H1 (cell line): ENCODE data around the gene LAIR1. TPM values are rescaled to one million over a fixed set of nuclear protein-coding genes. Genes with fewer than 3 reads are reported as not detected.

ENCODE experiments used
- CTCF ChIA-PET: fragments of 300-600 bp; sonication (Branson Sonifier 250); formaldehyde crosslinking; loops from one replicate; lab custom pipeline; 2021; ENCODE audit not compliant: partially characterized antibody; lab: Charles Lee
- POLR2A ChIA-PET: fragments of 300-600 bp; sonication (Branson Sonifier 250); formaldehyde crosslinking; loops from one replicate; lab custom pipeline; 2021; ENCODE audit warnings: inconsistent platforms; ENCODE audit not compliant: partially characterized antibody; lab: Charles Lee
- DNase-seq, 2 experiments: peaks; one replicate each; pipeline versions ENCODE4 v3.0.0 to v3.0.0-alpha.2; 2010 to 2022; ENCODE audit warnings: low spot score in 2 of 2, low read depth in 1 of 2, mixed read lengths in 1 of 2
- FAIRE-seq: peaks from 2 replicates; lab custom pipeline; 2011; peaks lifted over from hg19 to GRCh38; lab: Jason Lieb, UNC
- H2AFZ ChIP-seq: 2 replicates; pipeline ENCODE4 v1.8.1; 2012; ENCODE audit warnings: low read length, inconsistent platforms
- H2AK5ac ChIP-seq: 2 replicates; pipeline ENCODE4 v1.6.1; 2013; ENCODE audit warnings: low read depth, low read length
- H2BK120ac ChIP-seq: replicated peaks from 2 replicates; pipeline ENCODE3; 2013; ENCODE audit warnings: low read depth, low read length, inconsistent platforms
- H2BK12ac ChIP-seq: 2 replicates; pipeline ENCODE4 v1.6.1; 2013; ENCODE audit warnings: low read depth, low read length
- H2BK15ac ChIP-seq: 2 replicates; pipeline ENCODE4 v1.6.1; 2013; ENCODE audit warnings: low read length
- H2BK20ac ChIP-seq: 2 replicates; pipeline ENCODE4 v1.6.1; 2013; ENCODE audit warnings: low read length
- H2BK5ac ChIP-seq: 2 replicates; pipeline ENCODE4 v1.6.1; 2013; ENCODE audit warnings: low read depth, low read length
- H3K14ac ChIP-seq: 2 replicates; pipeline ENCODE4 v1.6.1; 2013; ENCODE audit warnings: inconsistent platforms; ENCODE audit not compliant: insufficient read length
- H3K18ac ChIP-seq: 2 replicates; pipeline ENCODE4 v1.6.1; 2013; ENCODE audit warnings: low read length; ENCODE audit errors: extremely low read depth
- H3K23ac ChIP-seq: 2 replicates; pipeline ENCODE4 v1.6.1; 2013; ENCODE audit warnings: inconsistent platforms; ENCODE audit not compliant: insufficient read length
- H3K23me2 ChIP-seq: 2 replicates; pipeline ENCODE4 v1.6.1; 2013; ENCODE audit warnings: low read depth, low read length
- H3K27ac ChIP-seq: 2 replicates; pipeline ENCODE4 v1.6.1; 2011; ENCODE audit warnings: low read depth, low read length, inconsistent platforms
- H3K27me3 ChIP-seq, 4 experiments: replicated peaks in 1 of 4; 1 replicate in 1 of 4; 2 replicates in 3 of 4; pipeline versions ENCODE4 v1.6.1 to v1.8.1; 2011 to 2013; ENCODE audit warnings: low read length in 3 of 4, mild to moderate bottlenecking in 3 of 4, inconsistent platforms in 2 of 4, mixed read lengths in 2 of 4, moderate library complexity in 1 of 4; ENCODE audit not compliant: control insufficient read depth in 3 of 4, insufficient read depth in 3 of 4; ENCODE audit errors: extremely low read depth in 1 of 4
- H3K36me3 ChIP-seq, 4 experiments: 2 replicates each; pipeline versions ENCODE4 v1.6.1 to v1.8.1; 2011 to 2013; ENCODE audit warnings: mild to moderate bottlenecking in 4 of 4, low read length in 3 of 4, moderate library complexity in 2 of 4, control low read depth in 1 of 4, inconsistent platforms in 1 of 4; ENCODE audit not compliant: insufficient read depth in 4 of 4, control insufficient read depth in 2 of 4
- H3K4ac ChIP-seq: replicated peaks from 2 replicates; pipeline ENCODE3; 2013; ENCODE audit warnings: low read length, low read depth, mixed read lengths, inconsistent platforms; ENCODE audit not compliant: insufficient read length
- H3K4me1 ChIP-seq, 4 experiments: replicated peaks in 1 of 4; 1 replicate in 1 of 4; 2 replicates in 3 of 4; pipeline versions ENCODE4 v1.6.1 to v1.8.1; 2011 to 2013; ENCODE audit warnings: low read length in 3 of 4, inconsistent platforms in 2 of 4, mixed read lengths in 1 of 4; ENCODE audit not compliant: insufficient read depth in 4 of 4, control insufficient read depth in 3 of 4
- H3K4me2 ChIP-seq, 2 experiments: 2 replicates each; pipeline versions ENCODE4 v1.6.1 to v1.8.1; 2011 to 2013; ENCODE audit warnings: low read depth in 2 of 2, low read length in 2 of 2, control low read depth in 1 of 2, inconsistent platforms in 1 of 2, mild to moderate bottlenecking in 1 of 2; ENCODE audit not compliant: insufficient read depth in 1 of 2
- H3K4me3 ChIP-seq, 4 experiments: fragments of 200-600, 300-600 bp in 1 of 4; sonication (generic), shearing (Covaris generic), sonication (Bioruptor Twin) in 1 of 4; 2 replicates each; pipeline versions ENCODE4 v1.5.1 to v1.8.1; 2011 to 2016; ENCODE audit warnings: low read length in 4 of 4, low read depth in 3 of 4, control low read depth in 2 of 4, inconsistent platforms in 2 of 4, mild to moderate bottlenecking in 2 of 4, mixed read lengths in 1 of 4, moderate library complexity in 1 of 4; ENCODE audit not compliant: insufficient read depth in 2 of 4; ENCODE audit errors: extremely low read depth in 1 of 4
- H3K56ac ChIP-seq: replicated peaks from 2 replicates; pipeline ENCODE3; 2013; ENCODE audit warnings: low read depth, mild to moderate bottlenecking, mixed read lengths, low read length, inconsistent platforms; ENCODE audit not compliant: insufficient read length
- H3K79me1 ChIP-seq: 2 replicates; pipeline ENCODE4 v1.6.1; 2013; ENCODE audit warnings: low read depth, low read length, control low read depth
- H3K79me2 ChIP-seq, 2 experiments: 2 replicates each; pipeline versions ENCODE4 v1.6.1 to v1.8.1; 2012 to 2013; ENCODE audit warnings: low read length in 2 of 2, mild to moderate bottlenecking in 2 of 2, inconsistent platforms in 1 of 2; ENCODE audit not compliant: insufficient read depth in 2 of 2, control insufficient read depth in 1 of 2
- H3K9ac ChIP-seq, 4 experiments: replicated peaks in 1 of 4; 1 replicate in 1 of 4; 2 replicates in 3 of 4; pipeline versions ENCODE4 v1.6.1 to v1.8.1; 2011 to 2013; ENCODE audit warnings: low read depth in 3 of 4, low read length in 3 of 4, control low read depth in 2 of 4, mild to moderate bottlenecking in 2 of 4, moderate library complexity in 2 of 4, inconsistent platforms in 1 of 4; ENCODE audit errors: extremely low read depth in 1 of 4
- H3K9me3 ChIP-seq, 2 experiments: 2 replicates each; pipeline versions ENCODE4 v1.6.1 to v1.8.1; 2012 to 2013; ENCODE audit warnings: mild to moderate bottlenecking in 2 of 2, moderate library complexity in 2 of 2, control low read depth in 1 of 2, inconsistent platforms in 1 of 2, low read depth in 1 of 2, low read length in 1 of 2, mixed read lengths in 1 of 2; ENCODE audit not compliant: insufficient read depth in 2 of 2
- H4K20me1 ChIP-seq, 2 experiments: replicated peaks in 1 of 2; 2 replicates each; pipeline versions ENCODE3 to v1.8.1; 2011 to 2013; ENCODE audit warnings: inconsistent platforms in 2 of 2, low read length in 2 of 2, mild to moderate bottlenecking in 1 of 2; ENCODE audit not compliant: insufficient read depth in 2 of 2, control insufficient read depth in 1 of 2
- H4K5ac ChIP-seq: 2 replicates; pipeline ENCODE4 v1.6.1; 2013; ENCODE audit warnings: low read length, low read depth, mixed read lengths, inconsistent platforms; ENCODE audit not compliant: insufficient read length
- H4K8ac ChIP-seq: 2 replicates; pipeline ENCODE4 v1.8.0; 2013; ENCODE audit warnings: mild to moderate bottlenecking, moderate library complexity, low read length, inconsistent platforms; ENCODE audit not compliant: insufficient read depth; ENCODE audit errors: extremely low read depth
- H4K91ac ChIP-seq: replicated peaks from 2 replicates; pipeline ENCODE3; 2013; ENCODE audit warnings: low read length, mixed read lengths, inconsistent platforms; ENCODE audit not compliant: insufficient read length
- CHD1 ChIP-seq: IDR thresholded peaks from 2 replicates; pipeline ENCODE4 v1.6.1; 2012; ENCODE audit warnings: low read depth, low read length, improper control_type of control experiment
- HDAC2 ChIP-seq, 2 experiments: fragments of 300-600 bp in 1 of 2; sonication (generic) in 1 of 2; IDR thresholded peaks; 2 replicates each; pipeline ENCODE4 v1.6.1; 2011 to 2012; ENCODE audit warnings: low read depth in 2 of 2, low read length in 2 of 2, mild to moderate bottlenecking in 2 of 2, moderate library complexity in 2 of 2, borderline replicate concordance in 1 of 2, inconsistent platforms in 1 of 2
- TEAD4 ChIP-seq: IDR thresholded peaks from 2 replicates; pipeline ENCODE4 v1.6.1; 2012; ENCODE audit warnings: low read depth, low read length, inconsistent platforms, mixed read lengths
- WGBS, 2 experiments: shearing (Covaris generic) in 1 of 2; methylation state at CpG; one replicate each; pipeline versions ENCODE4 v1.1.6 to v1.1.7; 2013 to 2015; ENCODE audit warnings: low lambda C conversion rate in 2 of 2, mixed read lengths in 2 of 2, inconsistent platforms in 1 of 2, low coverage in 1 of 2, missing lambda C conversion rate in 1 of 2; ENCODE audit not compliant: insufficient replicate concordance in 2 of 2, insufficient coverage in 1 of 2, insufficient read length in 1 of 2; ENCODE audit errors: extremely low coverage in 1 of 2, missing lambda C conversion rate in 1 of 2; 5-methylcytosine and 5-hydroxymethylcytosine counted together
- polyA plus RNA-seq, 7 experiments: library from polyadenylated mRNA; depleted of rRNA in 3 of 7; stranded (reverse) in 5 of 7; unstranded in 2 of 7; fragments of >200 nt in 5 of 7; fragments of 200-250 nt in 2 of 7; gene quantifications; 1 replicate in 5 of 7; 2 replicates in 1 of 7; 4 replicates in 1 of 7; pipeline versions ENCODE4 v1.2.1 to v1.2.3, GENCODE V29; 2011 to 2013; ENCODE audit warnings: missing spikeins in 2 of 7, mixed read lengths in 2 of 7
- total RNA-seq: library from RNA; stranded (reverse); fragmentation: NEBNext Ultra II Directional; extraction: Animal tissue kit (Norgen Biotek cat#: 25700); gene quantifications from 2 replicates; pipeline ENCODE4 v1.2.1, GENCODE V29; 2021

The LAIR1 gene
- total and polyA plus RNA-seq, 2 of the 8 experiments (the other 6 are each of a cell fraction or from before 2014, with no cell fraction given) = 0.18 TPM; not detected in 1

DNA sequence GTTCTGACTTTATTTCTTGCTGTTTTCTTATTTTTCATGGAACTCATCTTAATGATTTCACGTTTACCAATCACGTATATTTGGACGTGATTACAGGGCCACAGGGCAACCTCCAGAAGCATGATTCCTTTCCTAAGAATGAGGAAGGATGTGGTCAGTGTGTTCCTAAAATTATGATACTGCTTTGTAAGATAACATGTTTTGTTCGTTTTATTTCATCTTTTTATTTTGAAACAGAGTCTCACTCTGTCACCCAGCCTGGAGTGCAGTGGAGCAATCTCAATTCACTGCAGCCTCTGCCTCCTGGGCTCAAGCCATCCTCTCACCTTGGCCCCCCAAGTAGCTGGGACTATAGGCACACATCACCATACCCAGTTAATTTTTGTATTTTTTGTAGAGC is 24.8 kb upstream of the LAIR1 start:
- H3K23ac ChIP-seq = no peak overlapping the region
- no peak overlapping the region for H2AK5ac ChIP-seq
- no peaks in the 10 kb centered on the region for H3K9me3 ChIP-seq
- no peak for DNase-seq
- no peaks in the 10 kb centered on the region for H3K79me1 ChIP-seq
- no peak overlapping the region for H2BK12ac ChIP-seq
- no peaks in the 10 kb centered on the region for H4K20me1 ChIP-seq
- H4K5ac ChIP-seq = no peak overlapping the region
- H4K91ac ChIP-seq = no peak overlapping the region
- no peak overlapping the region for H3K14ac ChIP-seq
- no peak overlapping the region for H2BK5ac ChIP-seq
- WGBS, 2 experiments = 88% methylated on average over 4 of the region's 4 CpGs; no CpG with 5 or more reads in 1 of the 2 experiments
- H3K27me3 ChIP-seq = peaks cover 0 to 2% (median 0%) of the 10 kb centered on the region in 4 experiments; a peak in 2 of 7 replicates
- H3K27ac ChIP-seq = no peak overlapping the region
- no peak overlapping the region for H3K18ac ChIP-seq
- H2BK120ac ChIP-seq = no peak overlapping the region
- no peak overlapping the region for H3K56ac ChIP-seq
- POLR2A ChIA-PET = no interaction called here
- H2BK20ac ChIP-seq = no peak overlapping the region
- FAIRE-seq = no peak
- H2BK15ac ChIP-seq = no peak overlapping the region
- CTCF ChIA-PET = interaction anchor here (0.7 to 7.1 kb wide), 12 partner anchors 20 to 123 kb away, joined by 3 to 109 read pairs (median 34); partner anchors contain the start of gene TTYH1
- H3K4me1 ChIP-seq = peaks cover 0 to 9% (median 6%) of the 10 kb centered on the region in 4 experiments; a peak in 6 of 7 replicates
- no peak overlapping the region for H3K4me3 ChIP-seq
- no peak overlapping the region for H2AFZ ChIP-seq
- no peak overlapping the region for H3K9ac ChIP-seq
- no peaks in the 10 kb centered on the region for H3K23me2 ChIP-seq
- H3K79me2 ChIP-seq = no peaks in the 10 kb centered on the region
- H3K36me3 ChIP-seq = no peaks in the 10 kb centered on the region
- H3K4me2 ChIP-seq = no peak overlapping the region
- no peak overlapping the region for H3K4ac ChIP-seq
- H4K8ac ChIP-seq = no peak overlapping the region
- TF ChIP-seq TEAD4 (no peak), HDAC2 (IDR thresholded peaks at IDR 0.05; ENCODE audit: borderline replicate concordance in 1 of 2, low read depth in 2 of 2, low read length in 2 of 2) (no peak), CHD1 (no peak)
